ENCODE data around the gene PTPRA. TPM values are rescaled to one million over a fixed set of nuclear protein-coding genes. Genes with fewer than 3 reads are reported as not detected.
A peak's percentile ranks its signal among the peaks of the same experiment; 100 is the strongest.

PTPRA gene
- total and polyA plus RNA-seq, 9 of the 15 experiments (the other 6 are each of a cell fraction or from before 2014, with no cell fraction given): 3.4 to 80.5 (median 28.0) TPM

DNA sequence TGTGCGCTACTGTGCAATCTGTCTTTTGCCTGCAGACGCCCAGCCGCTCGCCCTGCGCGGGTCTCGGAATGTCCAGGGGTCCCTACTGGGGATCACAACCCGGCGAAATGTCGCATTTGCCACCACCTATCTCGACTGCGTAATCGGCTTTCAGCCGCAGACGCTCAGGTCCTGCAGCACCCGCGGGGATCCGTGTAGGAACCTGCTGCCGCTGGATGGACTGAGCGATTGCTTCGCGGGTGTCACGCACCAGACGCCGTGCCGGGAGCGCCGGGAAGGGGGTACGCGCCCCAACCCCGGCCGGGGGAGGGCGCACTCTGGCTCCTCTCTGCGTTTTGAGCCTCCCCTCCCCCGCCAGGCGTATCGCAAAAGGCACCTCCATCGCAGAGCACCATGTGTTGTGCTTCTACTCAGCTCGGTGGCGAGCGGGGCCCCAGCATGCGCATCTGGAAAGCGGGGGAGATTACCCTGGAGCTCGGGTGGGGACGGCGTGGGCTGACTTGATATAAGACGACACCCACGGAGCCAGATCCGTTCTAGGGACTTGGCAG lies 747 bp upstream of the PTPRA start (continued):
- TF ChIP-seq NFXL1 (CRISPR knock-in tag; IDR thresholded peaks at IDR 0.05) (no peak), MXI1 (IDR thresholded peaks at IDR 0.05; ENCODE audit: low read depth, low read length) (0 out of 2 replicates have a peak, but pooled peaks have one; percentile 29), MLLT1 (IDR thresholded peaks at IDR 0.05) (0 out of 4 replicates have a peak, but pooled peaks of 1 of the 2 experiments have one; percentile 18), TFAM (CRISPR knock-in tag; conservative IDR thresholded peaks at IDR 0.05) (no peak), NKRF (IDR thresholded peaks at IDR 0.05; ENCODE audit: borderline replicate concordance) (0 out of 2 replicates have a peak, but pooled peaks have one; percentile 47), UBTF (IDR thresholded peaks at IDR 0.05; ENCODE audit: borderline replicate concordance in 1 of 2, low read depth in 2 of 2, low read length in 2 of 2) (peak in 1 of 2 experiments; percentile 69; a peak in 2 of 4 replicates), USF1 (CRISPR knock-in tag; IDR thresholded peaks at IDR 0.05) (peak; percentile 33; the same call in 1 of the 2 replicates), CEBPG (CRISPR knock-in tag; IDR thresholded peaks at IDR 0.05) (0 out of 2 replicates have a peak, but pooled peaks have one; percentile 24), CEBPG (tag; conservative IDR thresholded peaks at IDR 0.05 in 1 of 2, IDR thresholded peaks at IDR 0.05 in 1 of 2) (no peak), MIER1 (IDR thresholded peaks at IDR 0.05; ENCODE audit: low read depth) (0 out of 2 replicates have a peak, but pooled peaks have one; percentile 25), MNT (conservative IDR thresholded peaks at IDR 0.05) (peak; percentile 66 to 82), GATAD2B (IDR thresholded peaks at IDR 0.05; ENCODE audit: borderline replicate concordance) (0 out of 2 replicates have a peak, but pooled peaks have one; percentile 25), BHLHE40 (IDR thresholded peaks at IDR 0.05; ENCODE audit: low read length) (peak; percentile 57; the same call in 1 of the 2 replicates)
- TF ChIP-seq, protein P1, sequence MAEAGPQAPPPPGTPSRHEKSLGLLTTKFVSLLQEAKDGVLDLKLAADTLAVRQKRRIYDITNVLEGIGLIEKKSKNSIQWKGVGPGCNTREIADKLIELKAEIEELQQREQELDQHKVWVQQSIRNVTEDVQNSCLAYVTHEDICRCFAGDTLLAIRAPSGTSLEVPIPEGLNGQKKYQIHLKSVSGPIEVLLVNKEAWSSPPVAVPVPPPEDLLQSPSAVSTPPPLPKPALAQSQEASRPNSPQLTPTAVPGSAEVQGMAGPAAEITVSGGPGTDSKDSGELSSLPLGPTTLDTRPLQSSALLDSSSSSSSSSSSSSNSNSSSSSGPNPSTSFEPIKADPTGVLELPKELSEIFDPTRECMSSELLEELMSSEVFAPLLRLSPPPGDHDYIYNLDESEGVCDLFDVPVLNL (CRISPR knock-in tag; IDR thresholded peaks at IDR 0.05; ENCODE audit: low read depth): 0 out of 2 replicates have a peak, but pooled peaks have one; percentile 32
- TF ChIP-seq, protein P2, sequence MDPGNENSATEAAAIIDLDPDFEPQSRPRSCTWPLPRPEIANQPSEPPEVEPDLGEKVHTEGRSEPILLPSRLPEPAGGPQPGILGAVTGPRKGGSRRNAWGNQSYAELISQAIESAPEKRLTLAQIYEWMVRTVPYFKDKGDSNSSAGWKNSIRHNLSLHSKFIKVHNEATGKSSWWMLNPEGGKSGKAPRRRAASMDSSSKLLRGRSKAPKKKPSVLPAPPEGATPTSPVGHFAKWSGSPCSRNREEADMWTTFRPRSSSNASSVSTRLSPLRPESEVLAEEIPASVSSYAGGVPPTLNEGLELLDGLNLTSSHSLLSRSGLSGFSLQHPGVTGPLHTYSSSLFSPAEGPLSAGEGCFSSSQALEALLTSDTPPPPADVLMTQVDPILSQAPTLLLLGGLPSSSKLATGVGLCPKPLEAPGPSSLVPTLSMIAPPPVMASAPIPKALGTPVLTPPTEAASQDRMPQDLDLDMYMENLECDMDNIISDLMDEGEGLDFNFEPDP (CRISPR knock-in tag; IDR thresholded peaks at IDR 0.05): no peak

Data from K562 (cell line).